ENCODE measurements around the gene GRIP1.

DNA sequence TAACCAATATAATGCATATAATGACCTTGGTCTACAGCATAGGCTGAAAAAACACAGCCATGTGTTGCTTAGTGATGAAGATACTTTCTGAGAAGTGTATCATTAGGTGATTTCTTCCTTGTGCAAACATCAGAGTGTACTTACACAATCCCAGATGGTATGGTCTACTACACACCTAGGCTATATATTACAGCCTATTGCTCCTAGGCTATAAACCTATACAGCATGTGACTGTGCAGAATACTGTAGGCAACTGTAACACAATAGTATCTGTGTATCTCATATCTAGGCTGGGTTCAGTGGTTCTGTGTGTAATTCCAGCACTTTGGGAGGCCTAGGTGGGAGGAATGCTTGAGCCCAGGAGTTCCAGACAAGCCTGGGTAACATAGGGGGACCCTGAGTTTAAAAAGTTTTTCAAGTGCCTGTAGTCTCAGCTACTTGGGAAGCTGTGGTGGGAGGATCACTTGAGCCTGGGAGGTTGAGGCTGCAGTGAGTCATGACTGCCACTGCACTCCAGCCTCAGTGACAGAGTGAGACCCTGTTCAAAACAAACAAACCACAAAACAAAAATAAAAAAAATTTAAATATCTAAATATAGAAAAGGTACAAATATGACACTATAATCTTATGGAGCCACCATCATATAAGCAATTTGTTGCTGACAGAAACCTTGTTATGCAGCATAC, 66.6 kb downstream of the GRIP1 start:
- TF ChIP-seq CTCF (conservative IDR thresholded peaks at IDR 0.05; ENCODE audit: low read depth in 2 of 2) (no peak), POLR2AphosphoS5 (IDR thresholded peaks at IDR 0.05; ENCODE audit: low read depth) (no peak), REST (IDR thresholded peaks at IDR 0.05; ENCODE audit: unreplicated experiment) (no peak), EZH2phosphoT487 (IDR thresholded peaks at IDR 0.05; ENCODE audit: unreplicated experiment) (no peak), EZH2 (IDR thresholded peaks at IDR 0.05; ENCODE audit: low read depth, unreplicated experiment) (no peak)
